Liver (tissue), 9 donors: ENCODE measurements around the gene RPS6KA5. TPM values are rescaled to one million over a fixed set of nuclear protein-coding genes. Genes with fewer than 3 reads are reported as not detected.

Experiments used
- DNase-seq: peaks from one replicate; pipeline ENCODE4 v3.0.0-alpha.2; 2017; ENCODE audit warnings: low spot score
- H3K27ac ChIP-seq, 2 donors: one replicate each; pipeline ENCODE4 v1.7.0; 2013; ENCODE audit warnings: inconsistent platforms in 2 of 2, low read length in 2 of 2, control low read depth in 1 of 2, low read depth in 1 of 2, mild to moderate bottlenecking in 1 of 2
- H3K27me3 ChIP-seq, 4 donors: one replicate each; pipeline versions ENCODE4 v1.6.1 to v1.7.0; 2013; ENCODE audit warnings: low read length in 3 of 4, inconsistent platforms in 1 of 4, mild to moderate bottlenecking in 1 of 4, moderate library complexity in 1 of 4; ENCODE audit not compliant: control insufficient read depth in 4 of 4, insufficient read depth in 4 of 4
- H3K36me3 ChIP-seq, 4 donors: one replicate each; pipeline versions ENCODE4 v1.6.1 to v1.7.0; 2013; ENCODE audit warnings: low read length in 3 of 4, mild to moderate bottlenecking in 3 of 4, low read depth in 1 of 4, moderate library complexity in 1 of 4; ENCODE audit not compliant: control insufficient read depth in 4 of 4, insufficient read depth in 3 of 4
- H3K4me1 ChIP-seq, 4 donors: one replicate each; pipeline versions ENCODE4 v1.6.1 to v1.7.0; 2013; ENCODE audit warnings: low read length in 3 of 4, mild to moderate bottlenecking in 3 of 4, moderate library complexity in 1 of 4; ENCODE audit not compliant: control insufficient read depth in 4 of 4, insufficient read depth in 4 of 4
- H3K4me3 ChIP-seq, 3 donors: one replicate each; pipeline versions ENCODE4 v1.6.1 to v1.7.0; 2013; ENCODE audit warnings: low read length in 3 of 3, control low read depth in 1 of 3, low read depth in 1 of 3, mild to moderate bottlenecking in 1 of 3
- H3K9ac ChIP-seq, 2 donors: one replicate each; pipeline ENCODE4 v1.7.0; 2013; ENCODE audit warnings: low read length in 2 of 2, mild to moderate bottlenecking in 2 of 2, moderate library complexity in 2 of 2, control low read depth in 1 of 2, low read depth in 1 of 2
- H3K9me3 ChIP-seq, 4 donors: one replicate each; pipeline versions ENCODE4 v1.6.1 to v1.7.0; 2013; ENCODE audit warnings: low read length in 3 of 4; ENCODE audit not compliant: control insufficient read depth in 4 of 4
- FOXA1 ChIP-seq: IDR thresholded peaks from 2 replicates; pipeline ENCODE4 v1.6.1; 2016; ENCODE audit warnings: antibody characterized with exemption
- FOXA2 ChIP-seq: IDR thresholded peaks from 2 replicates; pipeline ENCODE4 v1.6.1; 2016; ENCODE audit warnings: antibody characterized with exemption
- GABPA ChIP-seq, 2 donors: IDR thresholded peaks in 1 of 2; conservative IDR thresholded peaks in 1 of 2; 2 replicates each; pipeline ENCODE4 v1.6.1; 2016; ENCODE audit warnings: antibody characterized with exemption in 2 of 2, mild to moderate bottlenecking in 1 of 2, moderate library complexity in 1 of 2
- HNF4A ChIP-seq, 2 donors: conservative IDR thresholded peaks; 2 replicates each; pipeline ENCODE4 v1.6.1; 2016; ENCODE audit warnings: antibody characterized with exemption in 2 of 2, mild to moderate bottlenecking in 2 of 2
- HNF4G ChIP-seq: IDR thresholded peaks from 2 replicates; pipeline ENCODE4 v1.6.1; 2016; ENCODE audit warnings: antibody characterized with exemption
- JUND ChIP-seq, 2 donors: IDR thresholded peaks; 2 replicates each; pipeline ENCODE4 v1.6.1; 2016; ENCODE audit warnings: antibody characterized with exemption in 2 of 2
- NR2F2 ChIP-seq: IDR thresholded peaks from 2 replicates; pipeline ENCODE4 v1.6.1; 2016; ENCODE audit warnings: antibody characterized with exemption
- RAD21 ChIP-seq, 2 donors: IDR thresholded peaks; 2 replicates each; pipeline ENCODE4 v1.6.1; 2016; ENCODE audit warnings: antibody characterized with exemption in 2 of 2, mild to moderate bottlenecking in 2 of 2
- RXRA ChIP-seq, 2 donors: IDR thresholded peaks; 2 replicates each; pipeline ENCODE4 v1.6.1; 2017 to 2018; ENCODE audit warnings: antibody characterized with exemption in 2 of 2, mild to moderate bottlenecking in 1 of 2
- SP1 ChIP-seq: IDR thresholded peaks from 2 replicates; pipeline ENCODE4 v1.6.1; 2018; ENCODE audit warnings: antibody characterized with exemption, mild to moderate bottlenecking
- TAF1 ChIP-seq: conservative IDR thresholded peaks from 2 replicates; pipeline ENCODE4 v1.6.1; 2016; ENCODE audit warnings: antibody characterized with exemption, mild to moderate bottlenecking
- YY1 ChIP-seq: IDR thresholded peaks from 2 replicates; pipeline ENCODE4 v1.6.1; 2016; ENCODE audit warnings: antibody characterized with exemption, mild to moderate bottlenecking
- WGBS: extraction: QIAGEN DNeasy Blood & Tissue Kit; methylation state at CpG from one replicate; pipeline ENCODE4 v1.1.7; 2013; 5-methylcytosine and 5-hydroxymethylcytosine counted together
- polyA plus RNA-seq, 2 donors: library from polyadenylated mRNA; stranded (reverse) in 1 of 2; unstranded in 1 of 2; fragments of 200-250 nt in 1 of 2; fragments of >200 nt in 1 of 2; fragmentation: Nextera tagmentation in 1 of 2; extraction: Ambion mirVana in 1 of 2; gene quantifications; one replicate each; pipeline versions ENCODE4 v1.2.1 to v1.2.3, GENCODE V29; 2013 to 2015
- total RNA-seq, 2 donors: library from RNA; depleted of rRNA; stranded (reverse); fragments of >200 nt; gene quantifications; one replicate each; pipeline ENCODE4 v1.2.3, GENCODE V29; 2014
- TF ChIP-seq, protein P1 (sequence below): fragments of 150-350 bp; IDR thresholded peaks from 2 replicates; pipeline ENCODE4 v1.5.1; 2017; ENCODE audit warnings: improper control_type of control experiment, low read depth, low read length; ENCODE audit not compliant: missing input control
- TF ChIP-seq, protein P2 (sequence below): IDR thresholded peaks from 2 replicates; pipeline ENCODE4 v1.6.1; 2016; ENCODE audit warnings: antibody characterized with exemption
- TF ChIP-seq, protein P3 (sequence below): IDR thresholded peaks from 2 replicates; pipeline ENCODE4 v1.6.1; 2016; ENCODE audit warnings: antibody characterized with exemption
- TF ChIP-seq, protein P4 (sequence below): IDR thresholded peaks from 2 replicates; pipeline ENCODE4 v1.6.1; 2016; ENCODE audit warnings: antibody characterized with exemption, mild to moderate bottlenecking
- donor health status: healthy.
- donor health status: healthy.
- donor health status: healthy.
- donor health status: healthy.
- donor health status: healthy.

RPS6KA5 gene
- total and polyA plus RNA-seq, 4 donors = 0.52 to 2.3 (median 1.3) TPM

DNA sequence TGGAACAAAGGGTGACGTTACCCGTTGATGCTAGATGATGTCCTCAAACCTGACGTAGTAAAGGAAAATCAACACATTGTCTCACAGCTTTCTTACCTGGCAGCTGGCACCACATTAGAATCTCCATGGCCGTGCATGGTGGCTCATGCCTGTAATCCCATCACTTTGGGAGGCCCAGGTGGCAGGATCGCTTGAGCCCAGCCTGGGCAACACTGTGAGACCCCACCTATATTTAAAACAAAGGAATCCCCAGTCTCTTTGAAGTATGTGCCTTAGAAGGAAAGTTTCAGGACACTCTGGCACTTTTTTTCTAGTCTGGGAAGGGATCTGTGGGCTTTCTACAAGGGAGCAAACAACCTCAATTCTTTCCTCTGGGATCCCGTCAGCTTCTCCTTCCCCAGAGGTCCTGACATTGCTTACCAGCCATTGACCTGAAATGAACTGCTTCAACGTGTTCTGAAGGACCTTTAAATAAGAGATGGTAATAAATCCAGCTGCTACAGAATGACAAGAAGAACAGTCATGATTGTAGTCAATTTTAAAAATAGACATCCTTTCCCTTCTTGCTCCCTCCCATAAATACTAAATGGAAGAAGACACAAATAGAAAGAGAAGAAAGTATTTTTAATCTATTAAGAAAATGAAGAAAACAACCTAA lies 210.5 kb downstream of the RPS6KA5 start:
- TF ChIP-seq HNF4G = no peak
- TF ChIP-seq SP1 = no peak
- TF ChIP-seq RAD21 (IDR thresholded peaks at IDR 0.05) = no peak
- TF ChIP-seq YY1 = no peak
- TF ChIP-seq, protein P1, sequence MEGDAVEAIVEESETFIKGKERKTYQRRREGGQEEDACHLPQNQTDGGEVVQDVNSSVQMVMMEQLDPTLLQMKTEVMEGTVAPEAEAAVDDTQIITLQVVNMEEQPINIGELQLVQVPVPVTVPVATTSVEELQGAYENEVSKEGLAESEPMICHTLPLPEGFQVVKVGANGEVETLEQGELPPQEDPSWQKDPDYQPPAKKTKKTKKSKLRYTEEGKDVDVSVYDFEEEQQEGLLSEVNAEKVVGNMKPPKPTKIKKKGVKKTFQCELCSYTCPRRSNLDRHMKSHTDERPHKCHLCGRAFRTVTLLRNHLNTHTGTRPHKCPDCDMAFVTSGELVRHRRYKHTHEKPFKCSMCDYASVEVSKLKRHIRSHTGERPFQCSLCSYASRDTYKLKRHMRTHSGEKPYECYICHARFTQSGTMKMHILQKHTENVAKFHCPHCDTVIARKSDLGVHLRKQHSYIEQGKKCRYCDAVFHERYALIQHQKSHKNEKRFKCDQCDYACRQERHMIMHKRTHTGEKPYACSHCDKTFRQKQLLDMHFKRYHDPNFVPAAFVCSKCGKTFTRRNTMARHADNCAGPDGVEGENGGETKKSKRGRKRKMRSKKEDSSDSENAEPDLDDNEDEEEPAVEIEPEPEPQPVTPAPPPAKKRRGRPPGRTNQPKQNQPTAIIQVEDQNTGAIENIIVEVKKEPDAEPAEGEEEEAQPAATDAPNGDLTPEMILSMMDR = no peak
- WGBS = 85% methylated on average over 7 of the region's 7 CpGs
- H3K9ac ChIP-seq = no peak overlapping the region
- no peak overlapping the region for H3K4me3 ChIP-seq
- H3K9me3 ChIP-seq = no peaks in the 10 kb centered on the region
- no peaks in the 10 kb centered on the region for H3K36me3 ChIP-seq
- no peak overlapping the region for H3K27ac ChIP-seq
- no peaks in the 10 kb centered on the region for H3K27me3 ChIP-seq
- H3K4me1 ChIP-seq = no peaks in the 10 kb centered on the region
- no peak for DNase-seq

DNA sequence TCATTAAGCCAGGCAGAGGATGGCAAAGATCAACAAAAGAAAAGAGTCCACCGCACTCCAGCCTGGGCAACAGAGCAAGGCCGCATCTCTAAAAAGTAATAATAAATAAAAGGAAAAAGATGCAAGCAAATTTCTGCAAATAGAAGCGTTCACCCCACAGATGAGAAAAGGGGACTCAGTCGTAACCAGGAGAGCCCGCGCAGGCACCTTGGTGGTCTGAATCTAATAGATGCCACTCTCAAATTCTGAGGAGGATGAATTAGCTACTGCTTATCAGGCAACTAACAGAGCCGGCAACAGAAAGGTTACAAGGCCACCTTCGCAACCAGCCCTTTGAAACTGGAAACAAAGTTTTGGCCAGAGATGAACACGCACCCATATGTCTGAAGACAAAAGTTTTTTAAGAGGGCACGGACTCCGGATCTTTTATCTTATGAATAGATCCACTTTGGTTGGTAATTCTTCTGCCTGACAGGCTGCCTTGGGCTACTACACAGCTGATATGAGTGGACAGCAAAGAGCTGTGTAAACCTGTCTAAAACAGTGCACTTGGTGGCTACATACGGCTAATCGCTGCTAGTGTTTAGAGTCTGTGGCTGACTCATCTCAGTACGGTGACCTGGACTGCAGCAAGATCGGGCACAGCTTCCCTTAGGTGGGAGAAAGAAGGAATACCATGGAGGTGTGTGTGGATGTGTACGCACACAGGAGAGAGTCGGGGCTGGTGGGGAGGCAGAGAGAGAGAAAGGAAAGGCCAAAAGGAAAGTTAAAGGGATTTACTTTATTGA lies 211.3 kb downstream of the RPS6KA5 start:
- Histone ChIP-seq H3K27ac (no peak overlapping the region), H3K36me3 (no peaks in the 10 kb centered on the region), H3K4me1 (no peaks in the 10 kb centered on the region), H3K4me3 (no peak overlapping the region), H3K27me3 (no peaks in the 10 kb centered on the region), H3K9me3 (no peaks in the 10 kb centered on the region), H3K9ac (no peak overlapping the region)
- WGBS = 91% methylated on average over 17 of the region's 17 CpGs
- TF ChIP-seq, protein P2, sequence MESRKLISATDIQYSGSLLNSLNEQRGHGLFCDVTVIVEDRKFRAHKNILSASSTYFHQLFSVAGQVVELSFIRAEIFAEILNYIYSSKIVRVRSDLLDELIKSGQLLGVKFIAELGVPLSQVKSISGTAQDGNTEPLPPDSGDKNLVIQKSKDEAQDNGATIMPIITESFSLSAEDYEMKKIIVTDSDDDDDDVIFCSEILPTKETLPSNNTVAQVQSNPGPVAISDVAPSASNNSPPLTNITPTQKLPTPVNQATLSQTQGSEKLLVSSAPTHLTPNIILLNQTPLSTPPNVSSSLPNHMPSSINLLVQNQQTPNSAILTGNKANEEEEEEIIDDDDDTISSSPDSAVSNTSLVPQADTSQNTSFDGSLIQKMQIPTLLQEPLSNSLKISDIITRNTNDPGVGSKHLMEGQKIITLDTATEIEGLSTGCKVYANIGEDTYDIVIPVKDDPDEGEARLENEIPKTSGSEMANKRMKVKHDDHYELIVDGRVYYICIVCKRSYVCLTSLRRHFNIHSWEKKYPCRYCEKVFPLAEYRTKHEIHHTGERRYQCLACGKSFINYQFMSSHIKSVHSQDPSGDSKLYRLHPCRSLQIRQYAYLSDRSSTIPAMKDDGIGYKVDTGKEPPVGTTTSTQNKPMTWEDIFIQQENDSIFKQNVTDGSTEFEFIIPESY = no peak
- TF ChIP-seq GABPA (IDR thresholded peaks at IDR 0.05 in 1 of 2, conservative IDR thresholded peaks at IDR 0.05 in 1 of 2) (no peak), SP1 (no peak), HNF4A (conservative IDR thresholded peaks at IDR 0.05) (no peak), RXRA (IDR thresholded peaks at IDR 0.05) (no peak), NR2F2 (no peak), RAD21 (IDR thresholded peaks at IDR 0.05) (no peak), FOXA2 (no peak), FOXA1 (no peak), JUND (IDR thresholded peaks at IDR 0.05) (no peak), TAF1 (no peak), YY1 (no peak)
- TF ChIP-seq, protein P3, sequence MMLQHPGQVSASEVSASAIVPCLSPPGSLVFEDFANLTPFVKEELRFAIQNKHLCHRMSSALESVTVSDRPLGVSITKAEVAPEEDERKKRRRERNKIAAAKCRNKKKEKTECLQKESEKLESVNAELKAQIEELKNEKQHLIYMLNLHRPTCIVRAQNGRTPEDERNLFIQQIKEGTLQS = no peak
- TF ChIP-seq, protein P4, sequence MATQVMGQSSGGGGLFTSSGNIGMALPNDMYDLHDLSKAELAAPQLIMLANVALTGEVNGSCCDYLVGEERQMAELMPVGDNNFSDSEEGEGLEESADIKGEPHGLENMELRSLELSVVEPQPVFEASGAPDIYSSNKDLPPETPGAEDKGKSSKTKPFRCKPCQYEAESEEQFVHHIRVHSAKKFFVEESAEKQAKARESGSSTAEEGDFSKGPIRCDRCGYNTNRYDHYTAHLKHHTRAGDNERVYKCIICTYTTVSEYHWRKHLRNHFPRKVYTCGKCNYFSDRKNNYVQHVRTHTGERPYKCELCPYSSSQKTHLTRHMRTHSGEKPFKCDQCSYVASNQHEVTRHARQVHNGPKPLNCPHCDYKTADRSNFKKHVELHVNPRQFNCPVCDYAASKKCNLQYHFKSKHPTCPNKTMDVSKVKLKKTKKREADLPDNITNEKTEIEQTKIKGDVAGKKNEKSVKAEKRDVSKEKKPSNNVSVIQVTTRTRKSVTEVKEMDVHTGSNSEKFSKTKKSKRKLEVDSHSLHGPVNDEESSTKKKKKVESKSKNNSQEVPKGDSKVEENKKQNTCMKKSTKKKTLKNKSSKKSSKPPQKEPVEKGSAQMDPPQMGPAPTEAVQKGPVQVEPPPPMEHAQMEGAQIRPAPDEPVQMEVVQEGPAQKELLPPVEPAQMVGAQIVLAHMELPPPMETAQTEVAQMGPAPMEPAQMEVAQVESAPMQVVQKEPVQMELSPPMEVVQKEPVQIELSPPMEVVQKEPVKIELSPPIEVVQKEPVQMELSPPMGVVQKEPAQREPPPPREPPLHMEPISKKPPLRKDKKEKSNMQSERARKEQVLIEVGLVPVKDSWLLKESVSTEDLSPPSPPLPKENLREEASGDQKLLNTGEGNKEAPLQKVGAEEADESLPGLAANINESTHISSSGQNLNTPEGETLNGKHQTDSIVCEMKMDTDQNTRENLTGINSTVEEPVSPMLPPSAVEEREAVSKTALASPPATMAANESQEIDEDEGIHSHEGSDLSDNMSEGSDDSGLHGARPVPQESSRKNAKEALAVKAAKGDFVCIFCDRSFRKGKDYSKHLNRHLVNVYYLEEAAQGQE = no peak
- DNase-seq = no peak
